Loucy (cell line): Measurements from ENCODE around the gene RAET1E.

Source experiments
- CTCF ChIP-seq: fragments of 200-600 bp; sonication (generic); conservative IDR thresholded peaks from 2 replicates; pipeline ENCODE4 v1.5.1; 2014; ENCODE audit warnings: mild to moderate bottlenecking, antibody characterized with exemption, low read length
- EZH2phosphoT487 ChIP-seq: fragments of 200-600 bp; IDR thresholded peaks from 2 replicates; pipeline ENCODE4 v1.6.1; 2018; ENCODE audit warnings: antibody characterized with exemption, mild to moderate bottlenecking, moderate library complexity, borderline replicate concordance

- TF ChIP-seq CTCF (no peak), EZH2phosphoT487 (no peak)
These were observed 38.5 kb downstream of the RAET1E start for GRCh38 chr6:149859368-149859767.
